Chondrocyte (in vitro differentiated cells): ENCODE data around the gene ZNF423. TPM values are rescaled to one million over a fixed set of nuclear protein-coding genes. Genes with fewer than 3 reads are reported as not detected.

Experiments
- DNase-seq: peaks from one replicate; pipeline ENCODE4 v3.0.0; 2021; ENCODE audit warnings: mixed read lengths, low spot score
- H3K27ac Mint-ChIP-seq: one replicate; pipeline ENCODE4 v1.8.0; 2021; ENCODE audit warnings: mild to moderate bottlenecking, moderate library complexity, mixed read lengths; ENCODE audit not compliant: unreplicated experiment
- H3K27me3 Mint-ChIP-seq: 2 replicates; pipeline ENCODE4 v1.8.0; 2021; ENCODE audit warnings: low read depth, mixed read lengths
- H3K36me3 Mint-ChIP-seq: 2 replicates; pipeline ENCODE4 v1.8.0; 2021; ENCODE audit warnings: low read depth, mixed read lengths
- H3K4me1 Mint-ChIP-seq: 2 replicates; pipeline ENCODE4 v1.8.0; 2021; ENCODE audit warnings: low read depth, mild to moderate bottlenecking, mixed read lengths
- H3K4me3 Mint-ChIP-seq: one replicate; pipeline ENCODE4 v1.8.0; 2021; ENCODE audit warnings: mild to moderate bottlenecking, moderate library complexity, mixed read lengths; ENCODE audit not compliant: unreplicated experiment
- H3K9me3 Mint-ChIP-seq: 2 replicates; pipeline ENCODE4 v1.8.0; 2021; ENCODE audit warnings: low read depth, mixed read lengths
- CTCF ChIP-seq: fragments of 200-600 bp; sonication (generic); IDR thresholded peaks from 2 replicates; pipeline ENCODE4 v1.5.0; 2021; ENCODE audit warnings: antibody characterized with exemption, mild to moderate bottlenecking, moderate library complexity
- total RNA-seq: library from RNA; stranded (reverse); gene quantifications from 3 replicates; pipeline ENCODE4 v1.2.1, GENCODE V29; 2021

The ZNF423 gene
- total RNA-seq, 1 donor from 2014 or later = 4.7 TPM

GRCh38 chr16:49583911-49584310 is 272.0 kb downstream of the ZNF423 start:
- Mint-ChIP-seq H3K27ac (no peak overlapping the region), H3K9me3 (peaks cover 6% of the 10 kb centered on the region), H3K4me3 (no peak overlapping the region), H3K4me1 (no peaks in the 10 kb centered on the region), H3K27me3 (no peaks in the 10 kb centered on the region), H3K36me3 (no peaks in the 10 kb centered on the region)
- no peak for DNase-seq
- no peak for TF ChIP-seq CTCF

GRCh38 chr16:49581630-49582298 is 274.1 kb downstream of the ZNF423 start:
- Mint-ChIP-seq H3K4me1 (no peaks in the 10 kb centered on the region), H3K36me3 (no peaks in the 10 kb centered on the region), H3K27me3 (no peaks in the 10 kb centered on the region), H3K4me3 (no peak overlapping the region), H3K9me3 (no peaks in the 10 kb centered on the region), H3K27ac (no peak overlapping the region)
- TF ChIP-seq CTCF = no peak
- no peak for DNase-seq

- H3K4me3 Mint-ChIP-seq = no peak overlapping the region
Measured at GRCh38 chr16:49580751-49581303, 275.1 kb downstream of the ZNF423 start.

GRCh38 chr16:49578435-49579024 is 277.4 kb downstream of the ZNF423 start:
- no peak overlapping the region for H3K27ac Mint-ChIP-seq
- H3K4me1 Mint-ChIP-seq = no peaks in the 10 kb centered on the region
- H3K9me3 Mint-ChIP-seq = no peaks in the 10 kb centered on the region
- H3K4me3 Mint-ChIP-seq = no peak overlapping the region
- H3K27me3 Mint-ChIP-seq = no peaks in the 10 kb centered on the region
- peaks cover 2% of the 10 kb centered on the region for H3K36me3 Mint-ChIP-seq
- DNase-seq = no peak
- TF ChIP-seq CTCF = no peak

More at GRCh38 chr16:49580751-49581303, 275.1 kb downstream of the ZNF423 start:
- no peak for DNase-seq
- Mint-ChIP-seq H3K36me3 (no peaks in the 10 kb centered on the region), H3K27ac (no peak overlapping the region), H3K9me3 (no peaks in the 10 kb centered on the region), H3K27me3 (no peaks in the 10 kb centered on the region), H3K4me1 (no peaks in the 10 kb centered on the region)
- TF ChIP-seq CTCF = no peak

- Mint-ChIP-seq H3K9me3 (no peaks in the 10 kb centered on the region), H3K27ac (no peak overlapping the region), H3K27me3 (no peaks in the 10 kb centered on the region), H3K4me1 (no peaks in the 10 kb centered on the region), H3K36me3 (peaks cover 3% of the 10 kb centered on the region), H3K4me3 (no peak overlapping the region)
- no peak for DNase-seq
- no peak for TF ChIP-seq CTCF
Measured at GRCh38 chr16:49578018-49578417, 277.9 kb downstream of the ZNF423 start.
